Sigmoid colon (tissue), 4 donors: Measurements from ENCODE around the gene SMOC2.
"Not testable (repeated sequence)": the region's sequence is repeated elsewhere in the genome, so short reads cannot be mapped to it uniquely, and the experiment has no call there.

Source experiments
- CTCF ChIP-seq, 4 experiments: fragments of 450-650 bp in 3 of 4; fragments of 200-600 bp in 1 of 4; IDR thresholded peaks; one replicate each; pipeline ENCODE4 v1.5.1; 2016 to 2019; ENCODE audit warnings: antibody characterized with exemption in 4 of 4, mild to moderate bottlenecking in 3 of 4, moderate library complexity in 2 of 4
- POLR2AphosphoS5 ChIP-seq, 4 donors: sonication (generic); formaldehyde crosslinking; IDR thresholded peaks; one replicate each; pipeline ENCODE4 v1.6.1; 2017; ENCODE audit warnings: antibody characterized with exemption in 4 of 4

DNA sequence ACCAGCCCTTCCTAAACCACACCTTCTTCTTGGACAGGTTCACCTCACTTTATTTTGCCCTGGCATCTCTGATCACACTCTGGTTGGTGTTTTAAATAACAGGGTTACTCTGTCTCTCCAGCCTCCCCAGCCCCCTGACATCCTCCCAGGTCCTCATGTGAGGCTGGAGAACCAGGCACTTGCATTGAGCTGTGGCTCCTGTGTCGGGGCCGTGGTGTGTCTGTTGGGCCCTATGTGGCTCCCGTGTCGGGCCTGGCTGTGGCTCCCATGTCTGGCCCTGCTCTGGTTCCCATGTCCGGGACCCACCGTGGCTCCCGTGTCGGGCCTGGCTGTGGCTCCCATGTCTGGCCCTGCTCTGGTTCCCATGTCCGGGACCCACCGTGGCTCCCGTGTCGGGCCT lies 170.0 kb downstream of the SMOC2 start:
- not testable (repeated sequence) for TF ChIP-seq CTCF, POLR2AphosphoS5 (IDR thresholded peaks at IDR 0.05)
